Cerebellar cortex (tissue), 1 donor: Measurements from ENCODE around the gene CRTAC1.
A peak's percentile ranks its signal among the peaks of the same experiment; 100 is the strongest.

ENCODE experiments used
- DNase-seq: peaks from one replicate; pipeline ENCODE4 v3.0.0-alpha.2; 2015; ENCODE audit warnings: low spot score

CRTAC1 gene

GRCh38 chr10:98029149-98030092 is 1.0 kb downstream of the CRTAC1 start:
- no peak for DNase-seq

- peak; percentile 82 for DNase-seq
These were observed 2.2 kb downstream of the CRTAC1 start for GRCh38 chr10:98028168-98028770.

- no peak for DNase-seq
These were observed 7.4 kb downstream of the CRTAC1 start for GRCh38 chr10:98023024-98023423.

GRCh38 chr10:98020784-98021183 is 9.6 kb downstream of the CRTAC1 start:
- no peak for DNase-seq

- no peak for DNase-seq
These were observed 10.2 kb downstream of the CRTAC1 start for GRCh38 chr10:98020254-98020653.

- no peak for DNase-seq
These were observed 10.6 kb downstream of the CRTAC1 start for GRCh38 chr10:98019784-98020183.

- DNase-seq: no peak
These were observed 13.5 kb downstream of the CRTAC1 start for GRCh38 chr10:98016772-98017475.

GRCh38 chr10:98013776-98014175 is 16.6 kb downstream of the CRTAC1 start:
- DNase-seq: no peak

GRCh38 chr10:98013122-98013521 is 17.3 kb downstream of the CRTAC1 start:
- no peak for DNase-seq

GRCh38 chr10:98012644-98013043 is 17.8 kb downstream of the CRTAC1 start:
- no peak for DNase-seq

GRCh38 chr10:98010939-98011685 is 19.3 kb downstream of the CRTAC1 start:
- DNase-seq: no peak

- no peak for DNase-seq
These were observed 24.2 kb downstream of the CRTAC1 start for GRCh38 chr10:98006266-98006665.

GRCh38 chr10:98001736-98002135 is 28.7 kb downstream of the CRTAC1 start:
- no peak for DNase-seq

- DNase-seq: no peak
These were observed 30.1 kb downstream of the CRTAC1 start for GRCh38 chr10:98000346-98000745.

- DNase-seq: no peak
These were observed 30.5 kb downstream of the CRTAC1 start for GRCh38 chr10:97999923-98000248.

- DNase-seq: no peak
These were observed 31.1 kb downstream of the CRTAC1 start for GRCh38 chr10:97999066-97999922.

GRCh38 chr10:97991871-97992270 is 38.5 kb downstream of the CRTAC1 start:
- DNase-seq: no peak

- no peak for DNase-seq
These were observed 48.6 kb downstream of the CRTAC1 start for GRCh38 chr10:97981816-97982215.

- DNase-seq: no peak
These were observed 52.7 kb downstream of the CRTAC1 start for GRCh38 chr10:97977673-97978072.

- DNase-seq: no peak
These were observed 54.8 kb downstream of the CRTAC1 start for GRCh38 chr10:97975598-97975997.
